GM19372 (cell line): ENCODE results near the gene TPM2.
"Not testable (repeated sequence)": the region's sequence is repeated elsewhere in the genome, so short reads cannot be mapped to it uniquely, and the experiment has no call there.

Experiments used
- ATAC-seq: cut with Tn5 transposase; IDR thresholded peaks from one replicate; pipeline ENCODE4 v1.9.1; 2021; ENCODE audit warnings: mild to moderate bottlenecking, low read depth, moderate library complexity; ENCODE audit not compliant: unreplicated experiment

Gene TPM2

GRCh38 chr9:35637427-35637955 lies 52.2 kb downstream of the TPM2 start:
- ATAC-seq: not testable (repeated sequence)

DNA sequence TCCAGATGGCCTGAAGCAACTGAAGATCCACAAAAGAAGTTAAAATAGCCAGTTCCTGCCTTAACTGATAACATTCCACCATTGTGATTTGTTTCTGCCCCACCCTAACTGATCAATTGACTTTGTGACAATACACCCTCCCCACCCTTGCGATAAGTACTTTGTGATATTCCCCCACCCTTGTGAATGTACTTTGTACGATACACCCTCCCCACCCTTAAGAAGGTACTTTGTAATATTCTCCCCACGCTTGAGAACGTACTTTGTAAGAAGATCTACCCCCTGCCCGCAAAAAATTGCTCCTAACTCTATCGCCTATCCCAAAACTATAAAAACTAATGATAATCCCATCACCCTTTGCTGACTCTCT lies 52.9 kb downstream of the TPM2 start:
- ATAC-seq: not testable (repeated sequence)

- ATAC-seq: no peak
Measured at GRCh38 chr9:35636135-35636876, 53.4 kb downstream of the TPM2 start.

DNA sequence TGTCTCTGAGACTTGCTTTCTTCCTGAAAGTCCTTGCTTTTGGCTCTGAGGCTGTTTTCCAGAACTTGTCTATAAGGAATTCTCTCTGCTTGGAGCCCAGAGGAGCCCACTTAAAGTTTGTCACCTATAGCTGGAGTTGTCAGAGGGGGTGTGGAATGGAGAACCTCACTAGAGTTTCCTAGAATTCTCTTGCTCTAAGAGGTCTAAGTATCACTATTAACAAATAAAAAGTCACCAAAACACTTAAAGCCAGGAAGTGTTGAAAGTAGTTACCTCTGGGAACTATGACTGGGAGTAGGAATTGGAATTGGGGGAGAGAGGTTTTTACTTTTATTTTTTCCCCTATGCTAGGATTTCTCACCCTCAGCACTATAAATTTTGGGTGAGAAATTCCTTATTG lies 54.0 kb downstream of the TPM2 start:
- ATAC-seq: no peak
